Heart left ventricle (tissue), 13 donors: ENCODE measurements around the gene CMIP.

Experiments used
- POLR2A ChIP-seq, 2 donors: fragments of 450-650 bp; IDR thresholded peaks; one replicate each; pipeline ENCODE4 v1.6.1; 2017; ENCODE audit warnings: antibody characterized with exemption in 2 of 2, mild to moderate bottlenecking in 2 of 2, moderate library complexity in 2 of 2
- TF ChIP-seq, protein P1 (sequence below), 12 donors: fragments of 200-600 bp; sonication (generic) in 4 of 12; IDR thresholded peaks; one replicate each; pipeline versions ENCODE4 v1.5.0 to v1.8.0; 2018 to 2022; ENCODE audit warnings: antibody characterized with exemption in 12 of 12, mild to moderate bottlenecking in 5 of 12
- donor health status: ischemic (EF 13 %, LVEDD 7.1; RV severe dilation, severe dysfunction).
- donor health status: DM: no; HTN: yes; CAD: no.
- donor health status: DM: no; HTN: no; CAD: no.
- donor health status: ischemic (EF 25% LVEDD 6.9; RV normal size, moderate dysfunction).
- donor health status: ischemic (EF 25% LVEDD 5.7; RV mildly dilated, moderate dysfunction).
- donor health status: ischemic (EF 35%, LVEDD 5.7; RV mildly dilated, moderate dysfunction).
- donor health status: nonischemic (EF 11% LVEDD 7.7; RV severe dilation, severe dysfunction).
- donor health status: DM: yes; HTN: yes; CAD: no.
- donor health status: PGD.
- donor health status: ischemic (EF 29% LVEDD 5.4; RV normal size, mild dysfunction).
- donor health status: nonischemic (EF 23%, LVEDD 6.1; RV moderate dilation, normal function).

DNA sequence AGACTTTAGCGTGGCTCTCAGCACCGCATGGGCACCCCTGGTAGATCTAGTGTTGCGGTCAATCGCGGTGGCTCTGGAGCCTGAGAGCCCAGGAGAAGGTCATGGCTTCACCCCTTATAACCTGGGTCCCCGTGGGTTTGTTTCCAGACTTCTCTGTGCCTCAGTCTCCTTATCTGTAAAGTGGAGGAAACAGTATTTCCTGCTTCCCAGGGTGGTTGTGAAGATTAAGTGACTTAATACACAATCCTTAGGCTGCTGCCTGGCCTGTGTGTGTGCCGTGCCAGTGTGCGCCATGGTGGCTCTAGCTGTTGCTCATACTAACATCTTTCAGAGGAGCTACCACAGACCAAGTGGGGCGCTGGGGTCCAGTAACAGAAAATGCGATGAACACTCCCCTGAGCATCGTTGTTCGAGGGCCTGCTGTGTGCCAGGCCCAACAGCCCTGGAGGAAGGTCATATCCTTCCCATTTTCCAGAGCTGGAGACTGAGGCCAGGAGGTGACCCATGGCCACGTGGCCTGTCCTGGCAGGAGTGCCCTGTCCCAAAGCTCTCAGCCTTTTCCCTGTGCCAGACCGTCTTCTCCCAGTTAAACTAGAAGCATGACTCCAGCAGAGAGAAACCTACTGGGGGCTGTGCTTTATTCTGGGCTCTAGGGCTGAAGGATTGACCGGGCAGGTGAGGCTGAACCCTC, 70.1 kb downstream of the CMIP start:
- TF ChIP-seq, protein P1, sequence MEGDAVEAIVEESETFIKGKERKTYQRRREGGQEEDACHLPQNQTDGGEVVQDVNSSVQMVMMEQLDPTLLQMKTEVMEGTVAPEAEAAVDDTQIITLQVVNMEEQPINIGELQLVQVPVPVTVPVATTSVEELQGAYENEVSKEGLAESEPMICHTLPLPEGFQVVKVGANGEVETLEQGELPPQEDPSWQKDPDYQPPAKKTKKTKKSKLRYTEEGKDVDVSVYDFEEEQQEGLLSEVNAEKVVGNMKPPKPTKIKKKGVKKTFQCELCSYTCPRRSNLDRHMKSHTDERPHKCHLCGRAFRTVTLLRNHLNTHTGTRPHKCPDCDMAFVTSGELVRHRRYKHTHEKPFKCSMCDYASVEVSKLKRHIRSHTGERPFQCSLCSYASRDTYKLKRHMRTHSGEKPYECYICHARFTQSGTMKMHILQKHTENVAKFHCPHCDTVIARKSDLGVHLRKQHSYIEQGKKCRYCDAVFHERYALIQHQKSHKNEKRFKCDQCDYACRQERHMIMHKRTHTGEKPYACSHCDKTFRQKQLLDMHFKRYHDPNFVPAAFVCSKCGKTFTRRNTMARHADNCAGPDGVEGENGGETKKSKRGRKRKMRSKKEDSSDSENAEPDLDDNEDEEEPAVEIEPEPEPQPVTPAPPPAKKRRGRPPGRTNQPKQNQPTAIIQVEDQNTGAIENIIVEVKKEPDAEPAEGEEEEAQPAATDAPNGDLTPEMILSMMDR (IDR thresholded peaks at IDR 0.05): no peak
- TF ChIP-seq POLR2A (IDR thresholded peaks at IDR 0.05): no peak
